ENCODE data around the gene CACNA1B. TPM values are rescaled to one million over a fixed set of nuclear protein-coding genes. Genes with fewer than 3 reads are reported as not detected.

Gene CACNA1B
- total RNA-seq, 1 donor from 2014 or later: under 0.01 TPM

GRCh38 chr9:138003485-138004190, 126.1 kb downstream of the CACNA1B start:
- no peak overlapping the region for H3K4me3 ChIP-seq (ENCODE audit: low read depth, low read length)
- TF ChIP-seq, protein P1, sequence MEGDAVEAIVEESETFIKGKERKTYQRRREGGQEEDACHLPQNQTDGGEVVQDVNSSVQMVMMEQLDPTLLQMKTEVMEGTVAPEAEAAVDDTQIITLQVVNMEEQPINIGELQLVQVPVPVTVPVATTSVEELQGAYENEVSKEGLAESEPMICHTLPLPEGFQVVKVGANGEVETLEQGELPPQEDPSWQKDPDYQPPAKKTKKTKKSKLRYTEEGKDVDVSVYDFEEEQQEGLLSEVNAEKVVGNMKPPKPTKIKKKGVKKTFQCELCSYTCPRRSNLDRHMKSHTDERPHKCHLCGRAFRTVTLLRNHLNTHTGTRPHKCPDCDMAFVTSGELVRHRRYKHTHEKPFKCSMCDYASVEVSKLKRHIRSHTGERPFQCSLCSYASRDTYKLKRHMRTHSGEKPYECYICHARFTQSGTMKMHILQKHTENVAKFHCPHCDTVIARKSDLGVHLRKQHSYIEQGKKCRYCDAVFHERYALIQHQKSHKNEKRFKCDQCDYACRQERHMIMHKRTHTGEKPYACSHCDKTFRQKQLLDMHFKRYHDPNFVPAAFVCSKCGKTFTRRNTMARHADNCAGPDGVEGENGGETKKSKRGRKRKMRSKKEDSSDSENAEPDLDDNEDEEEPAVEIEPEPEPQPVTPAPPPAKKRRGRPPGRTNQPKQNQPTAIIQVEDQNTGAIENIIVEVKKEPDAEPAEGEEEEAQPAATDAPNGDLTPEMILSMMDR (conservative IDR thresholded peaks at IDR 0.05; ENCODE audit: low read depth, low read length): no peak

GRCh38 chr9:138006576-138007233, 129.1 kb downstream of the CACNA1B start:
- DNase-seq (ENCODE audit: low read depth): no peak
- H3K4me3 ChIP-seq (ENCODE audit: low read depth, low read length): no peak overlapping the region
- TF ChIP-seq, protein P1 (conservative IDR thresholded peaks at IDR 0.05; ENCODE audit: low read depth, low read length): no peak

More at GRCh38 chr9:138003485-138004190, 126.1 kb downstream of the CACNA1B start:
- no peak for DNase-seq (ENCODE audit: low read depth)

- DNase-seq (ENCODE audit: low read depth): no peak
- H3K4me3 ChIP-seq (ENCODE audit: low read depth, low read length): no peak overlapping the region
- TF ChIP-seq, protein P1 (conservative IDR thresholded peaks at IDR 0.05; ENCODE audit: low read depth, low read length): no peak
Measured at GRCh38 chr9:138007566-138007917, 130.0 kb downstream of the CACNA1B start.

DNA sequence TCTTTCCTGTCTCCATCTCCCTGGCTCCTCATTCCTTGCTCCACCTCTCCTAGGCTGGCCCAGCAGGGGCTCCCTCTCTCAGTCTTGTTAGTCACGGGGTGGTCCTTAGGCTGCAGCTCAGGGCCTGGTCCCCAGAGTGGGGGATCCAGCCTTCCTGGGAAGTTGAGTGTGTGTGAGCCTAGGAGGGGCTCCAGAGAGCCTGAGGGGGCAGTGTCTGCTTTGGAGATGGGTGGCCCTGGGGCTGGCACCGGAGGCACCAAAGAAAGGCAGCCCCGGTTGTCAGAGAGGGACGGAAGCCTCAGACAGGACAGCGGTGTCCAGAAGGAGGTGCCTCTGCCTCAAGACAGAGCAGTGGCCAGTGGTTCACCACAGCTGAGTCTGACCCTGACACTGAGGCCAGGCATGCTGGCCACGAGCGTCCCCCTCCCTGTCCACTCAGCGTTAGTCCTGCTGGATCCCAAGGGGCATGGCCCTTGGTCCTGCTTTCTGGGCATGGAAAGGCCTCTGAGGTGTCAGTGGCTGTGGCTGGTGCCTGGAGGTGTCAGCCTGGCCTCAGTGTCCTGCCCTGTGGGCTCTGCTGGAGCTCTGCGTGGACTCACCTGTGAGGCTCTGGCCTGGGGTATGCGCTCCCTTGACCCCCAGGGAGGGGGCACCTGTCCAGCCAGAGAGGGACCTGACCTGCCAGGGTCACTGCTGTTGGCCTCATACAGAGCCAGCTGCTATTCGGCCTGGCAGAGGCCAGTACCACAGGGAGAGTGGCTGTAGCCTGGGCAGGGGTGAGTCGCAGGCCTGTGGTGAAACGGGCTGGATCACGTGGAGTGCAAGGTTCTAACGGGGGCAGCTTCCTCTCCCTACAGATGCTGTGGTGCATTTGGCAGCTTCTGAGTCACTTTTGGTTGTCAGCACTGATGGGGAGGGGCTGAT, 130.6 kb downstream of the CACNA1B start:
- DNase-seq (ENCODE audit: low read depth): no peak
- no peak overlapping the region for H3K4me3 ChIP-seq (ENCODE audit: low read depth, low read length)
- TF ChIP-seq, protein P1 (conservative IDR thresholded peaks at IDR 0.05; ENCODE audit: low read depth, low read length): no peak

GRCh38 chr9:138009016-138009802, 131.6 kb downstream of the CACNA1B start:
- no peak overlapping the region for H3K4me3 ChIP-seq (ENCODE audit: low read depth, low read length)
- no peak for DNase-seq (ENCODE audit: low read depth)
- TF ChIP-seq, protein P1 (conservative IDR thresholded peaks at IDR 0.05; ENCODE audit: low read depth, low read length): no peak
